GM12878 (cell line): ENCODE data around the gene SLX9.

Experiments used
- DPF2 ChIP-seq: fragments of 450-650 bp; IDR thresholded peaks from 2 replicates; pipeline ENCODE4 v1.6.1; 2017; ENCODE audit warnings: mild to moderate bottlenecking
- EZH2 ChIP-seq: IDR thresholded peaks from 2 replicates; pipeline ENCODE4 v1.6.1; 2012; ENCODE audit warnings: low read depth, mild to moderate bottlenecking, control low read depth, inconsistent platforms, low read length, borderline replicate concordance; ENCODE audit not compliant: control insufficient read depth
- HCFC1 ChIP-seq: fragments of 150-350 bp; IDR thresholded peaks from 2 replicates; pipeline ENCODE4 v1.6.1; 2014; ENCODE audit warnings: low read length
- KDM1A ChIP-seq: fragments of 200-600 bp; sonication (generic); IDR thresholded peaks from 2 replicates; pipeline ENCODE4 v1.6.1; 2016; ENCODE audit warnings: borderline replicate concordance
- POLR2AphosphoS5 ChIP-seq: IDR thresholded peaks from 2 replicates; pipeline ENCODE4 v1.6.1; 2011; ENCODE audit warnings: mild to moderate bottlenecking, low read length, inconsistent platforms
- SMC3 ChIP-seq: IDR thresholded peaks from 2 replicates; pipeline ENCODE4 v1.6.1; 2011; ENCODE audit warnings: low read length, improper control_type of control experiment, borderline replicate concordance
- TAF1 ChIP-seq: IDR thresholded peaks from 2 replicates; pipeline ENCODE4 v1.6.1; 2011; ENCODE audit warnings: mild to moderate bottlenecking, low read depth, low read length, borderline replicate concordance
- ZNF384 ChIP-seq: IDR thresholded peaks from 2 replicates; pipeline ENCODE4 v1.6.1; 2012; ENCODE audit warnings: low read depth, mild to moderate bottlenecking, low read length, improper control_type of control experiment, borderline replicate concordance
- TF ChIP-seq, protein P1 (sequence below): IDR thresholded peaks from 2 replicates; pipeline ENCODE4 v1.6.1; 2012; ENCODE audit warnings: mild to moderate bottlenecking, low read depth, low read length
- TF ChIP-seq, protein P2 (sequence below), 3 experiments: IDR thresholded peaks in 2 of 3; conservative IDR thresholded peaks in 1 of 3; 2 replicates each; pipeline ENCODE4 v1.5.1; 2011; ENCODE audit warnings: low read depth in 3 of 3, low read length in 3 of 3, mild to moderate bottlenecking in 3 of 3, control low read depth in 2 of 3, moderate library complexity in 2 of 3, inconsistent platforms in 1 of 3, mixed read lengths in 1 of 3; ENCODE audit not compliant: control insufficient read depth in 2 of 3, insufficient read depth in 1 of 3; ENCODE audit errors: extremely low read depth in 1 of 3
- TF ChIP-seq, protein P3 (sequence below): IDR thresholded peaks from 2 replicates; pipeline ENCODE4 v1.6.1; 2011; ENCODE audit warnings: mild to moderate bottlenecking, low read depth, low read length, moderate library complexity; ENCODE audit not compliant: insufficient replicate concordance
- TF ChIP-seq, protein P4 (sequence below): fragments of 450-650 bp; formaldehyde crosslinking; IDR thresholded peaks from 2 replicates; pipeline ENCODE4 v1.4.0; 2020; ENCODE audit warnings: mild to moderate bottlenecking, moderate library complexity
- TF ChIP-seq, protein P5 (sequence below): fragments of 450-650 bp; IDR thresholded peaks from 2 replicates; pipeline ENCODE4 v1.6.1; 2016; ENCODE audit warnings: mild to moderate bottlenecking, moderate library complexity, borderline replicate concordance

DNA sequence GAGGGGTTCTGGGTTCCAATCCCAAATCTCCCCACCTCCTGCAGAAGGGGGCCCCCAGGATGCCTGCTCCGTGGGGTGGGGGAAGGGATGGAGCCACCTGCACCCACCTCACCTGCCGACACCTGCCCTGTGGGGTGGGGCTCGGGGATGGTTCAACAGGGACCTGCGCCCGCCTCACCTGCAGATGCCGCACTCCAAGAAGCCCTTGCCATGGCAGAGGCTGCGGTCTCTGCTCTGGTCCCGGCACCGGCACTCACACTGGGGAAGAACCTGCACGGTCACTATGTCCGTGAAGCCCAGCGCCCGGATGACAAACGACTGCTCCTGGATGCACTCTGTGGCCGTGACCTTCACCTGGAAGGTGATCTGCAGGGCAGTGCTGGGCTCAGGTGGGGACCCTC, 48.2 kb upstream of the SLX9 start:
- TF ChIP-seq, protein P1, sequence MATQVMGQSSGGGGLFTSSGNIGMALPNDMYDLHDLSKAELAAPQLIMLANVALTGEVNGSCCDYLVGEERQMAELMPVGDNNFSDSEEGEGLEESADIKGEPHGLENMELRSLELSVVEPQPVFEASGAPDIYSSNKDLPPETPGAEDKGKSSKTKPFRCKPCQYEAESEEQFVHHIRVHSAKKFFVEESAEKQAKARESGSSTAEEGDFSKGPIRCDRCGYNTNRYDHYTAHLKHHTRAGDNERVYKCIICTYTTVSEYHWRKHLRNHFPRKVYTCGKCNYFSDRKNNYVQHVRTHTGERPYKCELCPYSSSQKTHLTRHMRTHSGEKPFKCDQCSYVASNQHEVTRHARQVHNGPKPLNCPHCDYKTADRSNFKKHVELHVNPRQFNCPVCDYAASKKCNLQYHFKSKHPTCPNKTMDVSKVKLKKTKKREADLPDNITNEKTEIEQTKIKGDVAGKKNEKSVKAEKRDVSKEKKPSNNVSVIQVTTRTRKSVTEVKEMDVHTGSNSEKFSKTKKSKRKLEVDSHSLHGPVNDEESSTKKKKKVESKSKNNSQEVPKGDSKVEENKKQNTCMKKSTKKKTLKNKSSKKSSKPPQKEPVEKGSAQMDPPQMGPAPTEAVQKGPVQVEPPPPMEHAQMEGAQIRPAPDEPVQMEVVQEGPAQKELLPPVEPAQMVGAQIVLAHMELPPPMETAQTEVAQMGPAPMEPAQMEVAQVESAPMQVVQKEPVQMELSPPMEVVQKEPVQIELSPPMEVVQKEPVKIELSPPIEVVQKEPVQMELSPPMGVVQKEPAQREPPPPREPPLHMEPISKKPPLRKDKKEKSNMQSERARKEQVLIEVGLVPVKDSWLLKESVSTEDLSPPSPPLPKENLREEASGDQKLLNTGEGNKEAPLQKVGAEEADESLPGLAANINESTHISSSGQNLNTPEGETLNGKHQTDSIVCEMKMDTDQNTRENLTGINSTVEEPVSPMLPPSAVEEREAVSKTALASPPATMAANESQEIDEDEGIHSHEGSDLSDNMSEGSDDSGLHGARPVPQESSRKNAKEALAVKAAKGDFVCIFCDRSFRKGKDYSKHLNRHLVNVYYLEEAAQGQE = no peak
- TF ChIP-seq, protein P2, sequence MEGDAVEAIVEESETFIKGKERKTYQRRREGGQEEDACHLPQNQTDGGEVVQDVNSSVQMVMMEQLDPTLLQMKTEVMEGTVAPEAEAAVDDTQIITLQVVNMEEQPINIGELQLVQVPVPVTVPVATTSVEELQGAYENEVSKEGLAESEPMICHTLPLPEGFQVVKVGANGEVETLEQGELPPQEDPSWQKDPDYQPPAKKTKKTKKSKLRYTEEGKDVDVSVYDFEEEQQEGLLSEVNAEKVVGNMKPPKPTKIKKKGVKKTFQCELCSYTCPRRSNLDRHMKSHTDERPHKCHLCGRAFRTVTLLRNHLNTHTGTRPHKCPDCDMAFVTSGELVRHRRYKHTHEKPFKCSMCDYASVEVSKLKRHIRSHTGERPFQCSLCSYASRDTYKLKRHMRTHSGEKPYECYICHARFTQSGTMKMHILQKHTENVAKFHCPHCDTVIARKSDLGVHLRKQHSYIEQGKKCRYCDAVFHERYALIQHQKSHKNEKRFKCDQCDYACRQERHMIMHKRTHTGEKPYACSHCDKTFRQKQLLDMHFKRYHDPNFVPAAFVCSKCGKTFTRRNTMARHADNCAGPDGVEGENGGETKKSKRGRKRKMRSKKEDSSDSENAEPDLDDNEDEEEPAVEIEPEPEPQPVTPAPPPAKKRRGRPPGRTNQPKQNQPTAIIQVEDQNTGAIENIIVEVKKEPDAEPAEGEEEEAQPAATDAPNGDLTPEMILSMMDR (IDR thresholded peaks at IDR 0.05 in 2 of 3, conservative IDR thresholded peaks at IDR 0.05 in 1 of 3; ENCODE audit: control insufficient read depth in 2 of 3, extremely low read depth in 1 of 3, insufficient read depth in 1 of 3, low read depth in 3 of 3, low read length in 3 of 3) = no peak
- no peak for TF ChIP-seq ZNF384
- TF ChIP-seq, protein P3, sequence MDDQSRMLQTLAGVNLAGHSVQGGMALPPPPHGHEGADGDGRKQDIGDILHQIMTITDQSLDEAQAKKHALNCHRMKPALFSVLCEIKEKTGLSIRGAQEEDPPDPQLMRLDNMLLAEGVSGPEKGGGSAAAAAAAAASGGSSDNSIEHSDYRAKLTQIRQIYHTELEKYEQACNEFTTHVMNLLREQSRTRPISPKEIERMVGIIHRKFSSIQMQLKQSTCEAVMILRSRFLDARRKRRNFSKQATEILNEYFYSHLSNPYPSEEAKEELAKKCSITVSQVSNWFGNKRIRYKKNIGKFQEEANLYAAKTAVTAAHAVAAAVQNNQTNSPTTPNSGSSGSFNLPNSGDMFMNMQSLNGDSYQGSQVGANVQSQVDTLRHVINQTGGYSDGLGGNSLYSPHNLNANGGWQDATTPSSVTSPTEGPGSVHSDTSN = no peak
- TF ChIP-seq HCFC1 = no peak
- no peak for TF ChIP-seq EZH2
- TF ChIP-seq KDM1A = no peak
- no peak for TF ChIP-seq TAF1
- no peak for TF ChIP-seq SMC3
- no peak for TF ChIP-seq DPF2
- TF ChIP-seq, protein P4, sequence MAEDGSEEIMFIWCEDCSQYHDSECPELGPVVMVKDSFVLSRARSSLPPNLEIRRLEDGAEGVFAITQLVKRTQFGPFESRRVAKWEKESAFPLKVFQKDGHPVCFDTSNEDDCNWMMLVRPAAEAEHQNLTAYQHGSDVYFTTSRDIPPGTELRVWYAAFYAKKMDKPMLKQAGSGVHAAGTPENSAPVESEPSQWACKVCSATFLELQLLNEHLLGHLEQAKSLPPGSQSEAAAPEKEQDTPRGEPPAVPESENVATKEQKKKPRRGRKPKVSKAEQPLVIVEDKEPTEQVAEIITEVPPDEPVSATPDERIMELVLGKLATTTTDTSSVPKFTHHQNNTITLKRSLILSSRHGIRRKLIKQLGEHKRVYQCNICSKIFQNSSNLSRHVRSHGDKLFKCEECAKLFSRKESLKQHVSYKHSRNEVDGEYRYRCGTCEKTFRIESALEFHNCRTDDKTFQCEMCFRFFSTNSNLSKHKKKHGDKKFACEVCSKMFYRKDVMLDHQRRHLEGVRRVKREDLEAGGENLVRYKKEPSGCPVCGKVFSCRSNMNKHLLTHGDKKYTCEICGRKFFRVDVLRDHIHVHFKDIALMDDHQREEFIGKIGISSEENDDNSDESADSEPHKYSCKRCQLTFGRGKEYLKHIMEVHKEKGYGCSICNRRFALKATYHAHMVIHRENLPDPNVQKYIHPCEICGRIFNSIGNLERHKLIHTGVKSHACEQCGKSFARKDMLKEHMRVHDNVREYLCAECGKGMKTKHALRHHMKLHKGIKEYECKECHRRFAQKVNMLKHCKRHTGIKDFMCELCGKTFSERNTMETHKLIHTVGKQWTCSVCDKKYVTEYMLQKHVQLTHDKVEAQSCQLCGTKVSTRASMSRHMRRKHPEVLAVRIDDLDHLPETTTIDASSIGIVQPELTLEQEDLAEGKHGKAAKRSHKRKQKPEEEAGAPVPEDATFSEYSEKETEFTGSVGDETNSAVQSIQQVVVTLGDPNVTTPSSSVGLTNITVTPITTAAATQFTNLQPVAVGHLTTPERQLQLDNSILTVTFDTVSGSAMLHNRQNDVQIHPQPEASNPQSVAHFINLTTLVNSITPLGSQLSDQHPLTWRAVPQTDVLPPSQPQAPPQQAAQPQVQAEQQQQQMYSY (CRISPR knock-in tag) = no peak
- TF ChIP-seq POLR2AphosphoS5 = no peak
- TF ChIP-seq, protein P5, sequence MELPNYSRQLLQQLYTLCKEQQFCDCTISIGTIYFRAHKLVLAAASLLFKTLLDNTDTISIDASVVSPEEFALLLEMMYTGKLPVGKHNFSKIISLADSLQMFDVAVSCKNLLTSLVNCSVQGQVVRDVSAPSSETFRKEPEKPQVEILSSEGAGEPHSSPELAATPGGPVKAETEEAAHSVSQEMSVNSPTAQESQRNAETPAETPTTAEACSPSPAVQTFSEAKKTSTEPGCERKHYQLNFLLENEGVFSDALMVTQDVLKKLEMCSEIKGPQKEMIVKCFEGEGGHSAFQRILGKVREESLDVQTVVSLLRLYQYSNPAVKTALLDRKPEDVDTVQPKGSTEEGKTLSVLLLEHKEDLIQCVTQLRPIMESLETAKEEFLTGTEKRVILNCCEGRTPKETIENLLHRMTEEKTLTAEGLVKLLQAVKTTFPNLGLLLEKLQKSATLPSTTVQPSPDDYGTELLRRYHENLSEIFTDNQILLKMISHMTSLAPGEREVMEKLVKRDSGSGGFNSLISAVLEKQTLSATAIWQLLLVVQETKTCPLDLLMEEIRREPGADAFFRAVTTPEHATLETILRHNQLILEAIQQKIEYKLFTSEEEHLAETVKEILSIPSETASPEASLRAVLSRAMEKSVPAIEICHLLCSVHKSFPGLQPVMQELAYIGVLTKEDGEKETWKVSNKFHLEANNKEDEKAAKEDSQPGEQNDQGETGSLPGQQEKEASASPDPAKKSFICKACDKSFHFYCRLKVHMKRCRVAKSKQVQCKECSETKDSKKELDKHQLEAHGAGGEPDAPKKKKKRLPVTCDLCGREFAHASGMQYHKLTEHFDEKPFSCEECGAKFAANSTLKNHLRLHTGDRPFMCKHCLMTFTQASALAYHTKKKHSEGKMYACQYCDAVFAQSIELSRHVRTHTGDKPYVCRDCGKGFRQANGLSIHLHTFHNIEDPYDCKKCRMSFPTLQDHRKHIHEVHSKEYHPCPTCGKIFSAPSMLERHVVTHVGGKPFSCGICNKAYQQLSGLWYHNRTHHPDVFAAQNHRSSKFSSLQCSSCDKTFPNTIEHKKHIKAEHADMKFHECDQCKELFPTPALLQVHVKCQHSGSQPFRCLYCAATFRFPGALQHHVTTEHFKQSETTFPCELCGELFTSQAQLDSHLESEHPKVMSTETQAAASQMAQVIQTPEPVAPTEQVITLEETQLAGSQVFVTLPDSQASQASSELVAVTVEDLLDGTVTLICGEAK = no peak
